ENCODE results near the gene CREB5. TPM values are rescaled to one million over a fixed set of nuclear protein-coding genes. Genes with fewer than 3 reads are reported as not detected.
A peak's percentile ranks its signal among the peaks of the same experiment; 100 is the strongest.

The CREB5 gene
- total RNA-seq, 4 donors from 2014 or later, result 0.90 to 10.1 (median 4.9) TPM

DNA sequence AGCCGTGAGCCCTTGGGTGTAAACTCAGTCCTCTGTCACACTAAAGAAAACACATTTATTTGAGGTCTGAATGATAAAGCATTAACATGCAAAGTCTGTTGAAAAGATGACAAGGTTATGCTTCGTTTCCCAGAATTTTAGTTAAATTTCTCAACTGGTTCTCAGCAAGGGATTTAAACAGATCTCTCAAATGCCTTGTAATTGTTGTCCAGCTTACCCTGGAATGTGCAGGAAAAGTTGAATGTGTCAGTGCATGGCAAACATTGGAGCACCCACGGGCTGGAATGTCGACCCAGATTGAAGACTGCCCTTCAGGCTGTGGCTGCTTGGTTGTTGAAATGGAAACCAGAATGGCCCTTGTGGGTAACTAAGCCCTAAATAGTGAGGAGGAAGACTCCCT lies 354.0 kb downstream of the CREB5 start:
- H3K9me3 ChIP-seq, result no peaks in the 10 kb centered on the region
- intact Hi-C loops (cut with DNase I; ENCODE audit: low total_unique reads), result no loop called here
- no peak for DNase-seq
- H3K27ac ChIP-seq, result no peak overlapping the region
- in situ Hi-C loops (cut with MboI; ENCODE audit: low sequenced_read_pairs in 4 of 4), result no loop called here
- no peaks in the 10 kb centered on the region for H3K4me1 ChIP-seq
- TF ChIP-seq, protein P1, sequence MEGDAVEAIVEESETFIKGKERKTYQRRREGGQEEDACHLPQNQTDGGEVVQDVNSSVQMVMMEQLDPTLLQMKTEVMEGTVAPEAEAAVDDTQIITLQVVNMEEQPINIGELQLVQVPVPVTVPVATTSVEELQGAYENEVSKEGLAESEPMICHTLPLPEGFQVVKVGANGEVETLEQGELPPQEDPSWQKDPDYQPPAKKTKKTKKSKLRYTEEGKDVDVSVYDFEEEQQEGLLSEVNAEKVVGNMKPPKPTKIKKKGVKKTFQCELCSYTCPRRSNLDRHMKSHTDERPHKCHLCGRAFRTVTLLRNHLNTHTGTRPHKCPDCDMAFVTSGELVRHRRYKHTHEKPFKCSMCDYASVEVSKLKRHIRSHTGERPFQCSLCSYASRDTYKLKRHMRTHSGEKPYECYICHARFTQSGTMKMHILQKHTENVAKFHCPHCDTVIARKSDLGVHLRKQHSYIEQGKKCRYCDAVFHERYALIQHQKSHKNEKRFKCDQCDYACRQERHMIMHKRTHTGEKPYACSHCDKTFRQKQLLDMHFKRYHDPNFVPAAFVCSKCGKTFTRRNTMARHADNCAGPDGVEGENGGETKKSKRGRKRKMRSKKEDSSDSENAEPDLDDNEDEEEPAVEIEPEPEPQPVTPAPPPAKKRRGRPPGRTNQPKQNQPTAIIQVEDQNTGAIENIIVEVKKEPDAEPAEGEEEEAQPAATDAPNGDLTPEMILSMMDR (IDR thresholded peaks at IDR 0.05 in 4 of 5, conservative IDR thresholded peaks at IDR 0.05 in 1 of 5), result no peak
- H3K4me3 ChIP-seq, result no peak overlapping the region
- ATAC-seq, result no peak
- no peaks in the 10 kb centered on the region for H3K36me3 ChIP-seq
- H3K27me3 ChIP-seq, result no peaks in the 10 kb centered on the region

DNA sequence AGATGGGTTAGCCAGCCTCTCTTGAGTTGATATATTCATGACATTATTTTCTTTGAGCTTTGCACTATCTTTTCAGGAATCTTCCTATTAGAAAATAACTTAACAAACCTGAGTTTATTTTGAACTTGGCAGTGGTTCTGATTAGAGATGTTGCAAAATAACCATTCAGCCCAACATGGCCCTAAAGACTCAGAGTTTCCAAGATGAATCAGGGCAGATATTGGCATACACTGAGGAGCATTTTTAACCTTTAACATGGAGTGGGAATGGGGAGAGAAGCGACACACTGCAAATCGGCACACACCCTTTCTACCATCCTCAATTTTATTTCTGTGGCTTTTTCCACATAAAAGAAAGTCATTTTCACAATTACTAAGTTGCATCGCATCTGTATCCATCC lies 355.0 kb downstream of the CREB5 start:
- Histone ChIP-seq H3K4me3 (no peak overlapping the region), H3K27me3 (no peaks in the 10 kb centered on the region), H3K27ac (no peak overlapping the region), H3K36me3 (no peaks in the 10 kb centered on the region), H3K4me1 (no peaks in the 10 kb centered on the region), H3K9me3 (no peaks in the 10 kb centered on the region)
- DNase-seq, result no peak
- intact Hi-C loops (cut with DNase I; ENCODE audit: low total_unique reads) (no loop called here), in situ Hi-C loops (cut with MboI; ENCODE audit: low sequenced_read_pairs in 4 of 4) (no loop called here)
- TF ChIP-seq POLR2A (IDR thresholded peaks at IDR 0.05), result no peak
- TF ChIP-seq, protein P1 (IDR thresholded peaks at IDR 0.05 in 4 of 5, conservative IDR thresholded peaks at IDR 0.05 in 1 of 5), result no peak
- ATAC-seq, result peak in 1 of 2 donors; percentile 70

DNA sequence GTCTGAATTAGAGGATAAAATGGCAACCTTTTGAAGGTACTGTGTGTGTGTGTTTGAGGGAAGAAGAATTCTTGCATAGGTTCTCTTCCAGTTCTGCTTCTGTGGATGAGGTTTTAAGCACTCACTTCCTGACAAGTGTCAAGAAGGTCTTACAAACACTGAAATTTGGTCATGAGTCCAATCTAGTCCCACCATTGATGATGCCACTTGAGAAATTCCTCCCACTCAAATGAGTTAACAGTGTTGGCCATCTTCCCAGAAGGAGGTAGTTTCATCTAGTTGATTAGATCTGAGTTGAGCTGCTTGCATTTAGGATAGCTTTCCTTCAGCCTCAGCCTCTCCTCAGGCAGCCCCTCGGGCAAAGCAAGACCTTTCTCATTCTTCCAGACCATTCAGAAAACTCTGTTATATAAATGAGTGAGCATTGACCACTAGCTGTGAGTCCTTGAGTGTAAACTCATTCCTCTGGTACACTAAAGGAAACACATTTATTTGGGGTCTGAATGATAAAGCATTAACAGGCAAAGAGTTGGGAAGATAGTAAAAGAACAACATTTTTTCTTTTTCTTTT lies 356.3 kb downstream of the CREB5 start:
- no peaks in the 10 kb centered on the region for H3K4me1 ChIP-seq
- no peak for TF ChIP-seq POLR2A (IDR thresholded peaks at IDR 0.05)
- H3K9me3 ChIP-seq, result no peaks in the 10 kb centered on the region
- ATAC-seq, result no peak
- no peak overlapping the region for H3K27ac ChIP-seq
- H3K4me3 ChIP-seq, result no peak overlapping the region
- no peak for DNase-seq
- no peaks in the 10 kb centered on the region for H3K36me3 ChIP-seq
- intact Hi-C loops (cut with DNase I; ENCODE audit: low total_unique reads) (no loop called here), in situ Hi-C loops (cut with MboI; ENCODE audit: low sequenced_read_pairs in 4 of 4) (no loop called here)
- H3K27me3 ChIP-seq, result no peaks in the 10 kb centered on the region

DNA sequence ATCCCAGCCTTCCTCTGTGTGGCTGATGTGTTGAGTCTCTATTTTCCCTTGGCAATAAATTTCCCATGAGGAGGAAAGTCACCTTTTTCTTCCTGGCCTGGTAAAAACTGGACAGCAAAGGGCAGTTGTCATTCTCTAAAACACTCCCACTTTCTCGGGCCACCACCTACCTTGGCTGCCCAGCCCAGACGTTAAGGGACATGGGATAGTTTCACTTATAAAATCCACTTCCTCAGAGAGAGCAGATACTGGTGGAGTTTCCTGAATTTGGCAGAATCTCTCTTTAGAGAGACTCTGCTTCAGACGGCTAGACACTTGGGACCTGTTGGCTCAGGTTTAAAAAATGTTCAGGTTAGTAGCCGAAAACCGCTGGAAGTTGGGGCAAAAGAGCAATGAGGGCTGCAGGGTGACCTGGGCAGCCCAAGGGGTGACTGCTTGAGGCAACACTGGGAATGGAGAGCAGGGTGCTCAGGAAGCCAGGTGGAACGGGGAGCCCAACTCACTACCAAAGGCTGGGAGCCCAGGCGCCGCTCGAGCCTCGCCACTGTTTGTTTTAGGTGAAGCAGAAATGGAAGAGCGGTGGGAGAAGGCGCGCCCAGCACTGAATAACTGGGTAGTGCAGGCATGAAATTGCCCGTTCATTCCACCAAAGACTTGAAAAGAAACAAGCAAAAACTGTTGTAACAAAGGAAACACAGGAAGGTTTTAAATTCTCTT lies 359.7 kb downstream of the CREB5 start:
- no peak for ATAC-seq
- intact Hi-C loops (cut with DNase I; ENCODE audit: low total_unique reads) (no loop called here), in situ Hi-C loops (cut with MboI; ENCODE audit: low sequenced_read_pairs in 4 of 4) (no loop called here)
- no peaks in the 10 kb centered on the region for H3K36me3 ChIP-seq
- DNase-seq, result no peak
- no peak overlapping the region for H3K4me3 ChIP-seq
- no peaks in the 10 kb centered on the region for H3K9me3 ChIP-seq
- no peaks in the 10 kb centered on the region for H3K27me3 ChIP-seq
- TF ChIP-seq POLR2A (IDR thresholded peaks at IDR 0.05), result no peak
- TF ChIP-seq, protein P1 (IDR thresholded peaks at IDR 0.05 in 4 of 5, conservative IDR thresholded peaks at IDR 0.05 in 1 of 5), result no peak
- no peak overlapping the region for H3K27ac ChIP-seq
- no peaks in the 10 kb centered on the region for H3K4me1 ChIP-seq

DNA sequence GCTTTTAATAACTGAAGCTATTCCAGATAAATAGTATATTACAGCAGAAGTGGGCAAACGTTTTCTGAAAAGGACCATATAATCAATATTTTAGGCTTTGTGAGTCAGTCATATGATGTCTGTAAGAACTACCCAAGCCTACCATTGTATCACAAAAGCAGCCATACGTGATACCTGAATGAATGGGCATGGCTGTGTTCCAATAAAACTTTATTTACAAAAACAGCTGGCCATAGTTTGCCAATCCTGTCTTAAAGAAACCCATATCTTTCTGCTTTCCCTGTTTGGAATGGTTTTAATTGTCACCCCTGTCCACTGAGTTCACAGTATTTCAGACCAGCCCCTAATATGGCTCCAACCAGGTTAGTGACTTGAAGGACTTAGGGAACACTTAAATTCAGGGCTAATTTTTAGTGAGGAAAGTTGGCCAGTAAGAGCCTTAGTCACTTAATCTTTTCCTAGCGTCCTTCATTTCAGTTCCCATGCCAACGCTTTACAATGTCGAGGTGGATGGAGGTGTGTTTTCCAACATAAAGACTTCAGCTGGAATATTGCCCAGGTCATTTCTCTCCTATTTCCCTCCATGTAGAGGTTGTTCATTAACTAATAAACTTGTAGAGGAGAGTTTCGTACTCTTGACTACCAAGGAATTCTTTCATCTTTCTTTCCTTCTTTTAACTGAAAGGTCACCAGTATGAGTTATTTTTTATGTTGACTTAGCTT lies 361.3 kb downstream of the CREB5 start:
- Histone ChIP-seq H3K9me3 (no peaks in the 10 kb centered on the region), H3K36me3 (no peaks in the 10 kb centered on the region), H3K27me3 (no peaks in the 10 kb centered on the region), H3K4me3 (no peak overlapping the region), H3K4me1 (no peaks in the 10 kb centered on the region), H3K27ac (no peak overlapping the region)
- ATAC-seq (no peak), DNase-seq (no peak)
- no peak for TF ChIP-seq POLR2A (IDR thresholded peaks at IDR 0.05)
- TF ChIP-seq, protein P1 (IDR thresholded peaks at IDR 0.05 in 4 of 5, conservative IDR thresholded peaks at IDR 0.05 in 1 of 5), result no peak
- intact Hi-C loops (cut with DNase I; ENCODE audit: low total_unique reads) (no loop called here), in situ Hi-C loops (cut with MboI; ENCODE audit: low sequenced_read_pairs in 4 of 4) (no loop called here)

Data from gastrocnemius medialis (tissue), 4 donors.